ENCODE measurements around the gene HDAC9. TPM values are rescaled to one million over a fixed set of nuclear protein-coding genes. Genes with fewer than 3 reads are reported as not detected.

HDAC9 gene
- polyA plus RNA-seq, 3 donors = 41.7 to 51.2 (median 44.2) TPM

GRCh38 chr7:18513343-18513742 is 17.8 kb downstream of the HDAC9 start:
- H3K9me3 ChIP-seq (replicated peaks in 1 of 2; ENCODE audit: control insufficient read depth in 1 of 2, insufficient read depth in 1 of 2, low read length in 2 of 2) = no peaks in the 10 kb centered on the region
- H4K20me1 ChIP-seq (ENCODE audit: insufficient read depth, low read length) = peaks cover 64% of the 10 kb centered on the region
- H3K27me3 ChIP-seq (ENCODE audit: control insufficient read depth in 2 of 2, insufficient read depth in 2 of 2, low read length in 2 of 2) = no peaks in the 10 kb centered on the region
- H3K4me3 ChIP-seq (replicated peaks in 1 of 3; ENCODE audit: low read depth in 2 of 3, low read length in 3 of 3) = no peak overlapping the region
- H3K36me3 ChIP-seq (replicated peaks in 1 of 2; ENCODE audit: control insufficient read depth in 1 of 2, insufficient read depth in 2 of 2, low read length in 2 of 2) = no peaks in the 10 kb centered on the region
- peaks cover 0 to 7% of the 10 kb centered on the region in 2 donors for H3K36me3 Mint-ChIP-seq
- H3K4me3 Mint-ChIP-seq = no peak overlapping the region
- peaks cover 5 to 6% of the 10 kb centered on the region in 2 donors for H3K4me1 ChIP-seq (ENCODE audit: control insufficient read depth in 1 of 2, insufficient read depth in 2 of 2, low read length in 2 of 2)
- H3K27ac ChIP-seq (ENCODE audit: low read depth in 1 of 2, low read length in 2 of 2) = no peak overlapping the region
- peaks cover 3% of the 10 kb centered on the region for H3K79me2 ChIP-seq (ENCODE audit: insufficient read depth, low read length)
- H3K9ac ChIP-seq (ENCODE audit: insufficient read depth, low read length, poor library complexity, severe bottlenecking) = no peak overlapping the region
- no peak for DNase-seq
- H3K27ac Mint-ChIP-seq = no peak overlapping the region
- H3K4me1 Mint-ChIP-seq = peaks cover 12% of the 10 kb centered on the region
- H3K9me3 Mint-ChIP-seq = no peaks in the 10 kb centered on the region
- intact Hi-C loops (cut with micrococcal nuclease) = no loop called here
- no peaks in the 10 kb centered on the region for H3K27me3 Mint-ChIP-seq (ENCODE audit: low read depth in 3 of 3)
- H3K4me2 ChIP-seq (replicated peaks; ENCODE audit: extremely low read depth, low read length, poor library complexity, severe bottlenecking) = no peak overlapping the region
- TF ChIP-seq, protein P1, sequence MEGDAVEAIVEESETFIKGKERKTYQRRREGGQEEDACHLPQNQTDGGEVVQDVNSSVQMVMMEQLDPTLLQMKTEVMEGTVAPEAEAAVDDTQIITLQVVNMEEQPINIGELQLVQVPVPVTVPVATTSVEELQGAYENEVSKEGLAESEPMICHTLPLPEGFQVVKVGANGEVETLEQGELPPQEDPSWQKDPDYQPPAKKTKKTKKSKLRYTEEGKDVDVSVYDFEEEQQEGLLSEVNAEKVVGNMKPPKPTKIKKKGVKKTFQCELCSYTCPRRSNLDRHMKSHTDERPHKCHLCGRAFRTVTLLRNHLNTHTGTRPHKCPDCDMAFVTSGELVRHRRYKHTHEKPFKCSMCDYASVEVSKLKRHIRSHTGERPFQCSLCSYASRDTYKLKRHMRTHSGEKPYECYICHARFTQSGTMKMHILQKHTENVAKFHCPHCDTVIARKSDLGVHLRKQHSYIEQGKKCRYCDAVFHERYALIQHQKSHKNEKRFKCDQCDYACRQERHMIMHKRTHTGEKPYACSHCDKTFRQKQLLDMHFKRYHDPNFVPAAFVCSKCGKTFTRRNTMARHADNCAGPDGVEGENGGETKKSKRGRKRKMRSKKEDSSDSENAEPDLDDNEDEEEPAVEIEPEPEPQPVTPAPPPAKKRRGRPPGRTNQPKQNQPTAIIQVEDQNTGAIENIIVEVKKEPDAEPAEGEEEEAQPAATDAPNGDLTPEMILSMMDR (IDR thresholded peaks at IDR 0.05) = no peak
- no peak overlapping the region for H2AFZ ChIP-seq (ENCODE audit: insufficient read depth, low read depth, low read length, poor library complexity, severe bottlenecking)
- no CpG with 5 or more reads among the region's 1 CpG for WGBS (ENCODE audit: insufficient coverage)

DNA sequence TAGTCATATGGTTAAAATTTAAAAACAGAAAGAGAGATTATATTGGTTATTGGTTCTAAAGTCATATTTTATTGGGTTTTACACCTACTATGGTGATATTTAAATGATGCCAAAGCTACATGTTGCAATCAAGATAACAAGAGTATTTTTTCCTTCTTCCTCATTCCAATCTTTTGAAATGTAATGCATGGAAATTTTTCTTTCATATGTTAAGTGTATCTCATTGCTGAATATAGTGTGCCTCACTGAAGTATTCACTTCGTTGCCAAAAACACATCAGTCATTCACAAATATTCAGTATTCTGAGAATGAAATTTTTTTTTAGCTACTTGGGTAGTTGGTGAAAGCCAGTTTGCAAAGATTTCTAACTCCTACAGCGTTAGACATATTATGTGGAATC is 19.5 kb downstream of the HDAC9 start:
- Histone ChIP-seq H3K27me3 (ENCODE audit: control insufficient read depth in 2 of 2, insufficient read depth in 2 of 2, low read length in 2 of 2) (no peaks in the 10 kb centered on the region), H3K36me3 (replicated peaks in 1 of 2; ENCODE audit: control insufficient read depth in 1 of 2, insufficient read depth in 2 of 2, low read length in 2 of 2) (peaks cover 0 to 3% of the 10 kb centered on the region in 2 donors), H3K4me1 (ENCODE audit: control insufficient read depth in 1 of 2, insufficient read depth in 2 of 2, low read length in 2 of 2) (no peaks in the 10 kb centered on the region), H2AFZ (ENCODE audit: insufficient read depth, low read depth, low read length, poor library complexity, severe bottlenecking) (no peak overlapping the region), H3K79me2 (ENCODE audit: insufficient read depth, low read length) (peaks cover 3% of the 10 kb centered on the region), H3K9me3 (replicated peaks in 1 of 2; ENCODE audit: control insufficient read depth in 1 of 2, insufficient read depth in 1 of 2, low read length in 2 of 2) (no peaks in the 10 kb centered on the region), H4K20me1 (ENCODE audit: insufficient read depth, low read length) (peaks cover 56% of the 10 kb centered on the region), H3K4me3 (replicated peaks in 1 of 3; ENCODE audit: low read depth in 2 of 3, low read length in 3 of 3) (no peak overlapping the region), H3K27ac (ENCODE audit: low read depth in 1 of 2, low read length in 2 of 2) (no peak overlapping the region), H3K9ac (ENCODE audit: insufficient read depth, low read length, poor library complexity, severe bottlenecking) (no peak overlapping the region), H3K4me2 (replicated peaks; ENCODE audit: extremely low read depth, low read length, poor library complexity, severe bottlenecking) (no peak overlapping the region)
- DNase-seq = no peak
- no peaks in the 10 kb centered on the region for H3K9me3 Mint-ChIP-seq
- no peak overlapping the region for H3K27ac Mint-ChIP-seq
- no peaks in the 10 kb centered on the region for H3K27me3 Mint-ChIP-seq (ENCODE audit: low read depth in 3 of 3)
- no peaks in the 10 kb centered on the region for H3K4me1 Mint-ChIP-seq
- intact Hi-C loops (cut with micrococcal nuclease) = no loop called here
- H3K36me3 Mint-ChIP-seq = peaks cover 0 to 4% of the 10 kb centered on the region in 2 donors
- no peak overlapping the region for H3K4me3 Mint-ChIP-seq
- TF ChIP-seq, protein P1 (IDR thresholded peaks at IDR 0.05) = no peak
- no CpG with 5 or more reads among the region's 2 CpGs for WGBS (ENCODE audit: insufficient coverage)
